Astrocyte (in vitro differentiated cells and primary cell): ENCODE data around the gene VLDLR.

Experiments used
- EZH2 ChIP-seq: IDR thresholded peaks from 2 replicates; pipeline ENCODE4 v1.6.1; 2012; ENCODE audit warnings: mild to moderate bottlenecking, low read length, inconsistent platforms; ENCODE audit not compliant: insufficient read depth
- TF ChIP-seq, protein P1 (sequence below): IDR thresholded peaks from 2 replicates; pipeline ENCODE4 v1.5.1; 2011; ENCODE audit warnings: low read depth, mild to moderate bottlenecking, inconsistent platforms, low read length, moderate library complexity; ENCODE audit not compliant: insufficient read depth

DNA sequence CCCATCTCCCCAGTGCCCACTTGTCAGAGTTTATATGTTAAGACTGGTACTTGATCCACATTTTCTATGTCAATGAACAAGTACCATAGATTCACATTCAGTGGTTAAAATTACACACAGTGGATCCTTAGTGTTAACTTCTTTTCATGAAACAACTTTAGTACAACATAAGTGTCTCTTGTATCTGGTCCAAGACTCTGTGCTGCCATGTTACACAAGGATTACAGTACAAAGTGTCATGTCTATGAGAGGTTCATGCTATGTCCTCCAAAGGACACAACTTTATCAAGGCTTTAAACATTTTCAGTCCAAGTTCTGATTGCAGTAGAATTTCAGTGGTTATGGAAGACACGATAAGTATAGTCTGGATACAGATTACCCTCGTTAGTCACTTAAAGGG lies 13.3 kb upstream of the VLDLR start:
- TF ChIP-seq, protein P1, sequence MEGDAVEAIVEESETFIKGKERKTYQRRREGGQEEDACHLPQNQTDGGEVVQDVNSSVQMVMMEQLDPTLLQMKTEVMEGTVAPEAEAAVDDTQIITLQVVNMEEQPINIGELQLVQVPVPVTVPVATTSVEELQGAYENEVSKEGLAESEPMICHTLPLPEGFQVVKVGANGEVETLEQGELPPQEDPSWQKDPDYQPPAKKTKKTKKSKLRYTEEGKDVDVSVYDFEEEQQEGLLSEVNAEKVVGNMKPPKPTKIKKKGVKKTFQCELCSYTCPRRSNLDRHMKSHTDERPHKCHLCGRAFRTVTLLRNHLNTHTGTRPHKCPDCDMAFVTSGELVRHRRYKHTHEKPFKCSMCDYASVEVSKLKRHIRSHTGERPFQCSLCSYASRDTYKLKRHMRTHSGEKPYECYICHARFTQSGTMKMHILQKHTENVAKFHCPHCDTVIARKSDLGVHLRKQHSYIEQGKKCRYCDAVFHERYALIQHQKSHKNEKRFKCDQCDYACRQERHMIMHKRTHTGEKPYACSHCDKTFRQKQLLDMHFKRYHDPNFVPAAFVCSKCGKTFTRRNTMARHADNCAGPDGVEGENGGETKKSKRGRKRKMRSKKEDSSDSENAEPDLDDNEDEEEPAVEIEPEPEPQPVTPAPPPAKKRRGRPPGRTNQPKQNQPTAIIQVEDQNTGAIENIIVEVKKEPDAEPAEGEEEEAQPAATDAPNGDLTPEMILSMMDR, result no peak
- TF ChIP-seq EZH2, result no peak
